ENCODE data around the gene CAMSAP1.
"Not testable (repeated sequence)": the region's sequence is repeated elsewhere in the genome, so short reads cannot be mapped to it uniquely, and the experiment has no call there.

Gene CAMSAP1

GRCh38 chr9:135907431-135908092, at the start of gene CAMSAP1:
TSS of gene CAMSAP1 (minus strand) at chr9:135907546. CDS start at chr9:135907159, 387 bp downstream.
- peak within 1 kb of the TSS; percentile 99 for H3K4me3 ChIP-seq (ENCODE audit: low read length)
- no peaks in the 10 kb centered on the region for H3K27me3 ChIP-seq (ENCODE audit: insufficient read depth, low read length)
- peaks cover 32% of the 10 kb centered on the region for H3K36me3 ChIP-seq (ENCODE audit: insufficient read depth, low read length)
- H3K9me3 ChIP-seq (ENCODE audit: low read length) = peaks cover 16% of the 10 kb centered on the region
- peaks cover 28% of the 10 kb centered on the region for H3K4me1 ChIP-seq (ENCODE audit: insufficient read depth, low read length)
- H2AFZ ChIP-seq (ENCODE audit: low read depth, low read length) = peak within 1 kb of the TSS; percentile 51

- peaks cover 12% of the 10 kb centered on the region for H3K36me3 ChIP-seq (ENCODE audit: insufficient read depth, low read length)
- no peak overlapping the region for H2AFZ ChIP-seq (ENCODE audit: low read depth, low read length)
- H3K4me1 ChIP-seq (ENCODE audit: insufficient read depth, low read length) = peaks cover 21% of the 10 kb centered on the region
- no peaks in the 10 kb centered on the region for H3K9me3 ChIP-seq (ENCODE audit: low read length)
- H3K27me3 ChIP-seq (ENCODE audit: insufficient read depth, low read length) = no peaks in the 10 kb centered on the region
- H3K4me3 ChIP-seq (ENCODE audit: low read length) = no peak overlapping the region
Measured at GRCh38 chr9:135956802-135957174, 49.4 kb upstream of the CAMSAP1 start.

GRCh38 chr9:135955934-135956801, 48.8 kb upstream of the CAMSAP1 start:
- H3K4me3 ChIP-seq (ENCODE audit: low read length) = no peak overlapping the region
- no peaks in the 10 kb centered on the region for H3K27me3 ChIP-seq (ENCODE audit: insufficient read depth, low read length)
- H3K9me3 ChIP-seq (ENCODE audit: low read length) = no peaks in the 10 kb centered on the region
- no peak overlapping the region for H2AFZ ChIP-seq (ENCODE audit: low read depth, low read length)
- H3K4me1 ChIP-seq (ENCODE audit: insufficient read depth, low read length) = peaks cover 17% of the 10 kb centered on the region
- H3K36me3 ChIP-seq (ENCODE audit: insufficient read depth, low read length) = peaks cover 12% of the 10 kb centered on the region

GRCh38 chr9:135952664-135953206, 45.4 kb upstream of the CAMSAP1 start:
- no peak overlapping the region for H2AFZ ChIP-seq (ENCODE audit: low read depth, low read length)
- peaks cover 5% of the 10 kb centered on the region for H3K4me1 ChIP-seq (ENCODE audit: insufficient read depth, low read length)
- peaks cover 27% of the 10 kb centered on the region for H3K36me3 ChIP-seq (ENCODE audit: insufficient read depth, low read length)

GRCh38 chr9:135951889-135952663, 44.7 kb upstream of the CAMSAP1 start:
- Histone ChIP-seq H3K4me3 (ENCODE audit: low read length) (no peak overlapping the region), H3K4me1 (ENCODE audit: insufficient read depth, low read length) (peaks cover 5% of the 10 kb centered on the region), H3K9me3 (ENCODE audit: low read length) (no peaks in the 10 kb centered on the region), H2AFZ (ENCODE audit: low read depth, low read length) (no peak overlapping the region), H3K27me3 (ENCODE audit: insufficient read depth, low read length) (no peaks in the 10 kb centered on the region), H3K36me3 (ENCODE audit: insufficient read depth, low read length) (peaks cover 29% of the 10 kb centered on the region)

More at GRCh38 chr9:135952664-135953206, 45.4 kb upstream of the CAMSAP1 start:
- H3K4me3 ChIP-seq (ENCODE audit: low read length) = no peak overlapping the region
- H3K27me3 ChIP-seq (ENCODE audit: insufficient read depth, low read length) = no peaks in the 10 kb centered on the region
- H3K9me3 ChIP-seq (ENCODE audit: low read length) = no peaks in the 10 kb centered on the region

- not testable (repeated sequence) for H3K4me1 ChIP-seq (ENCODE audit: insufficient read depth, low read length); H3K4me3 ChIP-seq (ENCODE audit: low read length); H2AFZ ChIP-seq (ENCODE audit: low read depth, low read length); H3K27me3 ChIP-seq (ENCODE audit: insufficient read depth, low read length); H3K9me3 ChIP-seq (ENCODE audit: low read length)
- peaks cover 34% of the 10 kb centered on the region for H3K36me3 ChIP-seq (ENCODE audit: insufficient read depth, low read length)
Measured at GRCh38 chr9:135951310-135951709, 44.0 kb upstream of the CAMSAP1 start.

- H2AFZ ChIP-seq (ENCODE audit: low read depth, low read length); H3K27me3 ChIP-seq (ENCODE audit: insufficient read depth, low read length); H3K4me1 ChIP-seq (ENCODE audit: insufficient read depth, low read length); H3K4me3 ChIP-seq (ENCODE audit: low read length); H3K9me3 ChIP-seq (ENCODE audit: low read length): not testable (repeated sequence)
- peaks cover 39% of the 10 kb centered on the region for H3K36me3 ChIP-seq (ENCODE audit: insufficient read depth, low read length)
Measured at GRCh38 chr9:135950841-135951240, 43.5 kb upstream of the CAMSAP1 start.

- no peaks in the 10 kb centered on the region for H3K9me3 ChIP-seq (ENCODE audit: low read length)
- H3K27me3 ChIP-seq (ENCODE audit: insufficient read depth, low read length) = no peaks in the 10 kb centered on the region
- no peak overlapping the region for H2AFZ ChIP-seq (ENCODE audit: low read depth, low read length)
- peaks cover 5% of the 10 kb centered on the region for H3K4me1 ChIP-seq (ENCODE audit: insufficient read depth, low read length)
- H3K4me3 ChIP-seq (ENCODE audit: low read length) = no peak overlapping the region
- peaks cover 45% of the 10 kb centered on the region for H3K36me3 ChIP-seq (ENCODE audit: insufficient read depth, low read length)
Measured at GRCh38 chr9:135950135-135950682, 42.9 kb upstream of the CAMSAP1 start.

GRCh38 chr9:135949501-135950134, 42.3 kb upstream of the CAMSAP1 start:
- no peak overlapping the region for H2AFZ ChIP-seq (ENCODE audit: low read depth, low read length)
- peaks cover 51% of the 10 kb centered on the region for H3K36me3 ChIP-seq (ENCODE audit: insufficient read depth, low read length)
- no peaks in the 10 kb centered on the region for H3K27me3 ChIP-seq (ENCODE audit: insufficient read depth, low read length)
- no peaks in the 10 kb centered on the region for H3K9me3 ChIP-seq (ENCODE audit: low read length)
- H3K4me3 ChIP-seq (ENCODE audit: low read length) = no peak overlapping the region
- peaks cover 5% of the 10 kb centered on the region for H3K4me1 ChIP-seq (ENCODE audit: insufficient read depth, low read length)

- Histone ChIP-seq H3K9me3 (ENCODE audit: low read length) (no peaks in the 10 kb centered on the region), H3K27me3 (ENCODE audit: insufficient read depth, low read length) (no peaks in the 10 kb centered on the region), H2AFZ (ENCODE audit: low read depth, low read length) (no peak overlapping the region), H3K4me3 (ENCODE audit: low read length) (no peak overlapping the region), H3K36me3 (ENCODE audit: insufficient read depth, low read length) (peaks cover 58% of the 10 kb centered on the region), H3K4me1 (ENCODE audit: insufficient read depth, low read length) (peaks cover 5% of the 10 kb centered on the region)
Measured at GRCh38 chr9:135948968-135949367, 41.6 kb upstream of the CAMSAP1 start.

GRCh38 chr9:135948446-135948845, 41.1 kb upstream of the CAMSAP1 start:
- Histone ChIP-seq H3K27me3 (ENCODE audit: insufficient read depth, low read length) (no peaks in the 10 kb centered on the region), H2AFZ (ENCODE audit: low read depth, low read length) (no peak overlapping the region), H3K9me3 (ENCODE audit: low read length) (no peaks in the 10 kb centered on the region), H3K36me3 (ENCODE audit: insufficient read depth, low read length) (peaks cover 62% of the 10 kb centered on the region), H3K4me1 (ENCODE audit: insufficient read depth, low read length) (peaks cover 5% of the 10 kb centered on the region), H3K4me3 (ENCODE audit: low read length) (no peak overlapping the region)

GRCh38 chr9:135947582-135947981, 40.2 kb upstream of the CAMSAP1 start:
- no peak overlapping the region for H2AFZ ChIP-seq (ENCODE audit: low read depth, low read length)
- H3K27me3 ChIP-seq (ENCODE audit: insufficient read depth, low read length) = no peaks in the 10 kb centered on the region
- peaks cover 5% of the 10 kb centered on the region for H3K4me1 ChIP-seq (ENCODE audit: insufficient read depth, low read length)
- no peak overlapping the region for H3K4me3 ChIP-seq (ENCODE audit: low read length)
- H3K36me3 ChIP-seq (ENCODE audit: insufficient read depth, low read length) = peaks cover 61% of the 10 kb centered on the region
- no peaks in the 10 kb centered on the region for H3K9me3 ChIP-seq (ENCODE audit: low read length)

Data from neuron (in vitro differentiated cells).